GM12875 (cell line): ENCODE measurements around the gene HIRA.

Experiments used
- H3K4me3 ChIP-seq: one replicate; pipeline ENCODE4 v1.5.1; 2011; ENCODE audit warnings: low read depth, low read length, control low read depth
- CTCF ChIP-seq: IDR thresholded peaks from 2 replicates; pipeline ENCODE4 v1.5.1; 2011; ENCODE audit warnings: low read depth, mild to moderate bottlenecking, control low read depth, inconsistent platforms, low read length, moderate library complexity, borderline replicate concordance; ENCODE audit not compliant: insufficient read depth

Gene HIRA

GRCh38 chr22:19478045-19478900, 46.7 kb upstream of the HIRA start:
- peak overlapping the region; percentile 88 for H3K4me3 ChIP-seq
- no peak for TF ChIP-seq CTCF

GRCh38 chr22:19477321-19478044, 46.0 kb upstream of the HIRA start:
- H3K4me3 ChIP-seq, result peak overlapping the region; percentile 88
- no peak for TF ChIP-seq CTCF

GRCh38 chr22:19476023-19476422, 44.5 kb upstream of the HIRA start:
- no peak for TF ChIP-seq CTCF
- no peak overlapping the region for H3K4me3 ChIP-seq

DNA sequence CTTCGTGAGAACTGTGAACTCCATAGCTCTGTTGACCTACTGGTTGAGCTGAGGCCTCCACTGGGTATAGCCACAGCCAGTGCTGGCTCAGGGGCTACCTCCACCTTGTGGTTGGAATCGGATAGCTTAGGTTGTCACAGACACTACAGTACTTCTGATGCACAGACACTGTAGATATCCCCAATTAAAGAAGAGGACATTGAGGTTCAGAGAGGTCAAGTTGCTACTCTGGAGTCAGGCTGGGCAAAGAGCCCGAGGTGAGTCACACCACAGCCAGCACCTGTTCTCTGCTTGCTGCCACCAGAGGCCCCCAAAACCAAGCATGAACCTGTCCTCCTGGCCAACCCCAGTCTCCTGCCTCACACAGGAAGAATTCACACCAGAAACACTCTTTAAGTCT, 42.0 kb upstream of the HIRA start:
- no peak overlapping the region for H3K4me3 ChIP-seq
- no peak for TF ChIP-seq CTCF

DNA sequence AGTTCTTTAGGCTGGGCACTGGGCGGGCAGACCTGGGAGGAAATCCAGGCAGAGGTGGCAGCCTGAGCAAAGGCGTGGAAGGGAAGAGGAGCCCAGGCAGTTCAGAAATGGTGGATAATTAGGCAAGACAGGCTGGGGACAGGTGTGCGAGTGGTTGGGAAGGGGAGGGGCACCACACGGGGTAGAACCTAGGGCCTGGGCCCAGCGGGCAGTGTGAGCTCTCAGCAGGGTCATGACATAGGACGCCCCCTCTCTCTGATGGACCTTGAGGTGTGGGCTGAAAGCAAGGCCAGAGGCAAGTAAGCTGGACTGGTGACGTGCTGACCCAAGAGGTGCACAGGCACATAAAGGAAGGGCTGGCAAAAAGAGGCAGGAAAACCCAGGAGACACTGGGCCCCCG, 40.7 kb upstream of the HIRA start:
- TF ChIP-seq CTCF, result no peak
- no peak overlapping the region for H3K4me3 ChIP-seq

DNA sequence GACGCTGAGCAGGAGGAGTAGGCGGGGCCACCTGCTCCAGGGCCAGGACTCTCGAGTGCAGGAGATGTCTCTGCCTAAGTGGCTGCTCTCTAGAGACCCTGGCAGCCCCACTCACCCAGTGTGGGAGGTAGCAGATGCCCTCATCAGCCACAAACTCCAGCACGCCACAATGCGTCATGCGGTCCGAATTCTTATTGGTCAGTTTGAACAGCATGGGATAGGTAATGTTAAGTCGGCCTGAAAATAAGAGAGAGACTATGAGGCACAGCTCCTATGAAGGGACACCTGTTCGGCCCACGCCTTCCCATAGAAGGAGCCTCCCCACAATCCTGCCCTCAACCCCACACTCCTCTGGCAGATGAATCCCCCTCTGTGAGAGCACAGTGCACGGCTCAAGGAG, 40.0 kb upstream of the HIRA start:
- H3K4me3 ChIP-seq, result no peak overlapping the region
- TF ChIP-seq CTCF, result no peak
